Fibroblast of peridontal ligament (primary cell): Measurements from ENCODE around the gene BARX1.
A peak's percentile ranks its signal among the peaks of the same experiment; 100 is the strongest.
"Not testable (repeated sequence)": the region's sequence is repeated elsewhere in the genome, so short reads cannot be mapped to it uniquely, and the experiment has no call there.

Experiments
- DNase-seq: peaks from one replicate; pipeline ENCODE4 v3.0.0-alpha.2; 2010; ENCODE audit errors: extremely low read depth

Gene BARX1

GRCh38 chr9:93955111-93955980 lies at the start of gene BARX1:
TSS of gene BARX1 (minus strand) at chr9:93955355. CDS start at chr9:93955146, 209 bp downstream.
- peak; percentile 85 for DNase-seq

GRCh38 chr9:94002316-94003140 lies 47.4 kb upstream of the BARX1 start:
- peak; percentile 68 for DNase-seq

GRCh38 chr9:93996863-93997262 lies 41.7 kb upstream of the BARX1 start:
- no peak for DNase-seq

- DNase-seq = no peak
Observed at GRCh38 chr9:93996367-93996766, 41.2 kb upstream of the BARX1 start.

GRCh38 chr9:93994545-93994944 lies 39.4 kb upstream of the BARX1 start:
- peak; percentile 28 for DNase-seq

GRCh38 chr9:93994132-93994531 lies 39.0 kb upstream of the BARX1 start:
- DNase-seq = no peak

- no peak for DNase-seq
Observed at GRCh38 chr9:93992830-93993229, 37.7 kb upstream of the BARX1 start.

- no peak for DNase-seq
Observed at GRCh38 chr9:93990448-93990847, 35.3 kb upstream of the BARX1 start.

- no peak for DNase-seq
Observed at GRCh38 chr9:93988056-93988455, 32.9 kb upstream of the BARX1 start.

GRCh38 chr9:93984860-93985259 lies 29.7 kb upstream of the BARX1 start:
- no peak for DNase-seq

- no peak for DNase-seq
Observed at GRCh38 chr9:93983875-93984274, 28.7 kb upstream of the BARX1 start.

GRCh38 chr9:93979721-93980120 lies 24.6 kb upstream of the BARX1 start:
- DNase-seq = no peak

GRCh38 chr9:93978551-93978950 lies 23.4 kb upstream of the BARX1 start:
- DNase-seq = no peak

- DNase-seq = no peak
Observed at GRCh38 chr9:93976973-93977372, 21.8 kb upstream of the BARX1 start.

- DNase-seq = no peak
Observed at GRCh38 chr9:93976081-93976480, 20.9 kb upstream of the BARX1 start.

- no peak for DNase-seq
Observed at GRCh38 chr9:93975262-93975661, 20.1 kb upstream of the BARX1 start.

- peak; percentile 91 for DNase-seq
Observed at GRCh38 chr9:93974151-93974550, 19.0 kb upstream of the BARX1 start.

GRCh38 chr9:93972655-93973054 lies 17.5 kb upstream of the BARX1 start:
- DNase-seq = not testable (repeated sequence)

GRCh38 chr9:93969328-93969661 lies 14.1 kb upstream of the BARX1 start:
- DNase-seq = no peak

GRCh38 chr9:93968451-93969327 lies 13.5 kb upstream of the BARX1 start:
- peak; percentile 34 for DNase-seq

- no peak for DNase-seq
Observed at GRCh38 chr9:93967020-93967803, 12.1 kb upstream of the BARX1 start.
